Measurements from ENCODE around the gene LOXHD1.

GRCh38 chr18:46625069-46625468 is 32.0 kb downstream of the LOXHD1 start:
- TF ChIP-seq ZNF24 (tag by site-specific recombination; IDR thresholded peaks at IDR 0.05) = no peak
- TF ChIP-seq, protein P1, sequence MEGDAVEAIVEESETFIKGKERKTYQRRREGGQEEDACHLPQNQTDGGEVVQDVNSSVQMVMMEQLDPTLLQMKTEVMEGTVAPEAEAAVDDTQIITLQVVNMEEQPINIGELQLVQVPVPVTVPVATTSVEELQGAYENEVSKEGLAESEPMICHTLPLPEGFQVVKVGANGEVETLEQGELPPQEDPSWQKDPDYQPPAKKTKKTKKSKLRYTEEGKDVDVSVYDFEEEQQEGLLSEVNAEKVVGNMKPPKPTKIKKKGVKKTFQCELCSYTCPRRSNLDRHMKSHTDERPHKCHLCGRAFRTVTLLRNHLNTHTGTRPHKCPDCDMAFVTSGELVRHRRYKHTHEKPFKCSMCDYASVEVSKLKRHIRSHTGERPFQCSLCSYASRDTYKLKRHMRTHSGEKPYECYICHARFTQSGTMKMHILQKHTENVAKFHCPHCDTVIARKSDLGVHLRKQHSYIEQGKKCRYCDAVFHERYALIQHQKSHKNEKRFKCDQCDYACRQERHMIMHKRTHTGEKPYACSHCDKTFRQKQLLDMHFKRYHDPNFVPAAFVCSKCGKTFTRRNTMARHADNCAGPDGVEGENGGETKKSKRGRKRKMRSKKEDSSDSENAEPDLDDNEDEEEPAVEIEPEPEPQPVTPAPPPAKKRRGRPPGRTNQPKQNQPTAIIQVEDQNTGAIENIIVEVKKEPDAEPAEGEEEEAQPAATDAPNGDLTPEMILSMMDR (tag by site-specific recombination; IDR thresholded peaks at IDR 0.05) = no peak
- TF ChIP-seq TRIM28 (IDR thresholded peaks at IDR 0.05; ENCODE audit: borderline replicate concordance, low read length) = no peak
- TF ChIP-seq PRDM10 (tag by site-specific recombination; IDR thresholded peaks at IDR 0.05) = no peak
- TF ChIP-seq HOXD13 (CRISPR knock-in tag; IDR thresholded peaks at IDR 0.05; ENCODE audit: borderline replicate concordance) = no peak
- TF ChIP-seq ZNF335 (tag by site-specific recombination; conservative IDR thresholded peaks at IDR 0.05) = no peak
- TF ChIP-seq ZNF585B (tag by site-specific recombination; IDR thresholded peaks at IDR 0.05) = no peak
- TF ChIP-seq FEZF1 (tag by site-specific recombination; IDR thresholded peaks at IDR 0.05) = no peak
- TF ChIP-seq, protein P2, sequence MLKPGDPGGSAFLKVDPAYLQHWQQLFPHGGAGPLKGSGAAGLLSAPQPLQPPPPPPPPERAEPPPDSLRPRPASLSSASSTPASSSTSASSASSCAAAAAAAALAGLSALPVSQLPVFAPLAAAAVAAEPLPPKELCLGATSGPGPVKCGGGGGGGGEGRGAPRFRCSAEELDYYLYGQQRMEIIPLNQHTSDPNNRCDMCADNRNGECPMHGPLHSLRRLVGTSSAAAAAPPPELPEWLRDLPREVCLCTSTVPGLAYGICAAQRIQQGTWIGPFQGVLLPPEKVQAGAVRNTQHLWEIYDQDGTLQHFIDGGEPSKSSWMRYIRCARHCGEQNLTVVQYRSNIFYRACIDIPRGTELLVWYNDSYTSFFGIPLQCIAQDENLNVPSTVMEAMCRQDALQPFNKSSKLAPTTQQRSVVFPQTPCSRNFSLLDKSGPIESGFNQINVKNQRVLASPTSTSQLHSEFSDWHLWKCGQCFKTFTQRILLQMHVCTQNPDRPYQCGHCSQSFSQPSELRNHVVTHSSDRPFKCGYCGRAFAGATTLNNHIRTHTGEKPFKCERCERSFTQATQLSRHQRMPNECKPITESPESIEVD (tag by site-specific recombination; IDR thresholded peaks at IDR 0.05) = no peak
- TF ChIP-seq, protein P3, sequence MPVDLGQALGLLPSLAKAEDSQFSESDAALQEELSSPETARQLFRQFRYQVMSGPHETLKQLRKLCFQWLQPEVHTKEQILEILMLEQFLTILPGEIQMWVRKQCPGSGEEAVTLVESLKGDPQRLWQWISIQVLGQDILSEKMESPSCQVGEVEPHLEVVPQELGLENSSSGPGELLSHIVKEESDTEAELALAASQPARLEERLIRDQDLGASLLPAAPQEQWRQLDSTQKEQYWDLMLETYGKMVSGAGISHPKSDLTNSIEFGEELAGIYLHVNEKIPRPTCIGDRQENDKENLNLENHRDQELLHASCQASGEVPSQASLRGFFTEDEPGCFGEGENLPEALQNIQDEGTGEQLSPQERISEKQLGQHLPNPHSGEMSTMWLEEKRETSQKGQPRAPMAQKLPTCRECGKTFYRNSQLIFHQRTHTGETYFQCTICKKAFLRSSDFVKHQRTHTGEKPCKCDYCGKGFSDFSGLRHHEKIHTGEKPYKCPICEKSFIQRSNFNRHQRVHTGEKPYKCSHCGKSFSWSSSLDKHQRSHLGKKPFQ (tag by site-specific recombination; IDR thresholded peaks at IDR 0.05) = no peak

Measured in HEK293 (cell line).